Frontal cortex (tissue), 4 donors: Measurements from ENCODE around the gene ARL11. TPM values are rescaled to one million over a fixed set of nuclear protein-coding genes. Genes with fewer than 3 reads are reported as not detected.
"Not testable (repeated sequence)": the region's sequence is repeated elsewhere in the genome, so short reads cannot be mapped to it uniquely, and the experiment has no call there.

Source experiments
- DNase-seq, 2 donors: peaks; one replicate each; pipeline ENCODE4 v3.0.0; 2012; ENCODE audit warnings: low spot score in 2 of 2
- FAIRE-seq: peaks from 2 replicates; lab custom pipeline; 2012; peaks lifted over from hg19 to GRCh38; lab: Jason Lieb, UNC
- total RNA-seq: library from RNA; depleted of rRNA; stranded (reverse); fragments of >200 nt; gene quantifications from one replicate; pipeline ENCODE4 v1.2.3, GENCODE V29; 2014
- donor health status: control.
- donor health status: control.
- donor health status: control.

The ARL11 gene
- total RNA-seq, 1 donor from 2014 or later: under 0.01 TPM

- DNase-seq (no peak), FAIRE-seq (no peak)
Measured at GRCh38 chr13:49610176-49610575, 18.1 kb upstream of the ARL11 start.

GRCh38 chr13:49612042-49612441 is 16.3 kb upstream of the ARL11 start:
- DNase-seq: not testable (repeated sequence)

GRCh38 chr13:49615836-49616675 is 12.3 kb upstream of the ARL11 start:
- no peak for DNase-seq

More at GRCh38 chr13:49612042-49612441, 16.3 kb upstream of the ARL11 start:
- FAIRE-seq: not testable (repeated sequence)

GRCh38 chr13:49616676-49617065 is 11.6 kb upstream of the ARL11 start:
- no peak for FAIRE-seq
- DNase-seq: no peak

More at GRCh38 chr13:49615836-49616675, 12.3 kb upstream of the ARL11 start:
- no peak for FAIRE-seq

- DNase-seq: no peak
- FAIRE-seq: no peak
Measured at GRCh38 chr13:49620170-49620621, 8.1 kb upstream of the ARL11 start.

GRCh38 chr13:49622174-49622946 is 5.9 kb upstream of the ARL11 start:
- FAIRE-seq: no peak
- no peak for DNase-seq

GRCh38 chr13:49624229-49624628 is 4.1 kb upstream of the ARL11 start:
- DNase-seq: no peak
- no peak for FAIRE-seq

GRCh38 chr13:49625392-49626079 is 2.8 kb upstream of the ARL11 start:
- no peak for FAIRE-seq
- peak in 1 of 2 donors; percentile 21 for DNase-seq

GRCh38 chr13:49629196-49629938 is 1.1 kb downstream of the ARL11 start:
- FAIRE-seq (no peak), DNase-seq (no peak)

- FAIRE-seq (no peak), DNase-seq (no peak)
Measured at GRCh38 chr13:49629947-49630346, 1.6 kb downstream of the ARL11 start.

- DNase-seq: no peak
- FAIRE-seq: no peak
Measured at GRCh38 chr13:49630580-49630979, 2.3 kb downstream of the ARL11 start.

- no peak for FAIRE-seq
- no peak for DNase-seq
Measured at GRCh38 chr13:49632156-49632555, 3.8 kb downstream of the ARL11 start.

GRCh38 chr13:49633710-49634109 is 5.4 kb downstream of the ARL11 start:
- no peak for DNase-seq
- no peak for FAIRE-seq

- FAIRE-seq: no peak
Measured at GRCh38 chr13:49635599-49636433, 7.5 kb downstream of the ARL11 start.

GRCh38 chr13:49636705-49637104 is 8.4 kb downstream of the ARL11 start:
- DNase-seq: no peak
- no peak for FAIRE-seq

More at GRCh38 chr13:49635599-49636433, 7.5 kb downstream of the ARL11 start:
- no peak for DNase-seq

- DNase-seq (no peak), FAIRE-seq (no peak)
Measured at GRCh38 chr13:49638030-49638743, 9.9 kb downstream of the ARL11 start.

- FAIRE-seq (no peak), DNase-seq (no peak)
Measured at GRCh38 chr13:49638744-49639072, 10.4 kb downstream of the ARL11 start.

- DNase-seq (no peak), FAIRE-seq (no peak)
Measured at GRCh38 chr13:49641801-49642291, 13.5 kb downstream of the ARL11 start.
